ENCODE results near the gene LMBR1.

GRCh38 chr7:156684251-156684650 is 208.7 kb downstream of the LMBR1 start:
- TF ChIP-seq, protein P1, sequence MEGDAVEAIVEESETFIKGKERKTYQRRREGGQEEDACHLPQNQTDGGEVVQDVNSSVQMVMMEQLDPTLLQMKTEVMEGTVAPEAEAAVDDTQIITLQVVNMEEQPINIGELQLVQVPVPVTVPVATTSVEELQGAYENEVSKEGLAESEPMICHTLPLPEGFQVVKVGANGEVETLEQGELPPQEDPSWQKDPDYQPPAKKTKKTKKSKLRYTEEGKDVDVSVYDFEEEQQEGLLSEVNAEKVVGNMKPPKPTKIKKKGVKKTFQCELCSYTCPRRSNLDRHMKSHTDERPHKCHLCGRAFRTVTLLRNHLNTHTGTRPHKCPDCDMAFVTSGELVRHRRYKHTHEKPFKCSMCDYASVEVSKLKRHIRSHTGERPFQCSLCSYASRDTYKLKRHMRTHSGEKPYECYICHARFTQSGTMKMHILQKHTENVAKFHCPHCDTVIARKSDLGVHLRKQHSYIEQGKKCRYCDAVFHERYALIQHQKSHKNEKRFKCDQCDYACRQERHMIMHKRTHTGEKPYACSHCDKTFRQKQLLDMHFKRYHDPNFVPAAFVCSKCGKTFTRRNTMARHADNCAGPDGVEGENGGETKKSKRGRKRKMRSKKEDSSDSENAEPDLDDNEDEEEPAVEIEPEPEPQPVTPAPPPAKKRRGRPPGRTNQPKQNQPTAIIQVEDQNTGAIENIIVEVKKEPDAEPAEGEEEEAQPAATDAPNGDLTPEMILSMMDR (IDR thresholded peaks at IDR 0.05) = no peak
- no peak for TF ChIP-seq POLR2A (IDR thresholded peaks at IDR 0.05)

Data from testis (tissue), 2 donors.